Stomach smooth muscle (tissue), 2 donors: ENCODE results near the gene TBX21.

Source experiments
- H3K27ac ChIP-seq: one replicate; pipeline ENCODE4 v1.7.0; 2013; ENCODE audit warnings: mild to moderate bottlenecking, low read length, inconsistent platforms
- H3K27me3 ChIP-seq, 2 donors: one replicate each; pipeline ENCODE4 v1.7.0; 2013; ENCODE audit warnings: low read length in 2 of 2; ENCODE audit not compliant: insufficient read depth in 2 of 2, control insufficient read depth in 1 of 2
- H3K36me3 ChIP-seq, 2 donors: one replicate each; pipeline ENCODE4 v1.7.0; 2013; ENCODE audit warnings: low read length in 2 of 2; ENCODE audit not compliant: control insufficient read depth in 2 of 2, insufficient read depth in 2 of 2
- H3K4me1 ChIP-seq: one replicate; pipeline ENCODE4 v1.7.0; 2013; ENCODE audit warnings: low read length; ENCODE audit not compliant: control insufficient read depth, insufficient read depth
- H3K4me3 ChIP-seq, 2 donors: one replicate each; pipeline ENCODE4 v1.7.0; 2013; ENCODE audit warnings: low read length in 2 of 2
- H3K9ac ChIP-seq, 2 donors: one replicate each; pipeline ENCODE4 v1.7.0; 2013; ENCODE audit warnings: low read length in 2 of 2, mild to moderate bottlenecking in 1 of 2
- H3K9me3 ChIP-seq, 2 donors: one replicate each; pipeline ENCODE4 v1.7.0; 2013; ENCODE audit warnings: low read length in 2 of 2; ENCODE audit not compliant: control insufficient read depth in 2 of 2
- donor health status: healthy.
- donor health status: Pancreatic carcinoma.

The TBX21 gene

GRCh38 chr17:47707884-47708283, 25.2 kb upstream of the TBX21 start:
- Histone ChIP-seq H3K4me3 (peak overlapping the region in 1 of 2 donors; percentile 57), H3K27me3 (peaks cover 1 to 3% of the 10 kb centered on the region in 2 donors), H3K4me1 (peaks cover 21% of the 10 kb centered on the region), H3K9me3 (no peaks in the 10 kb centered on the region), H3K27ac (no peak overlapping the region), H3K36me3 (peaks cover 0 to 6% of the 10 kb centered on the region in 2 donors), H3K9ac (no peak overlapping the region)

GRCh38 chr17:47708312-47708863, 24.6 kb upstream of the TBX21 start:
- peaks cover 0 to 6% of the 10 kb centered on the region in 2 donors for H3K36me3 ChIP-seq
- H3K4me1 ChIP-seq = peaks cover 21% of the 10 kb centered on the region
- no peak overlapping the region for H3K9ac ChIP-seq
- H3K27me3 ChIP-seq = peaks cover 4 to 6% of the 10 kb centered on the region in 2 donors
- H3K27ac ChIP-seq = no peak overlapping the region
- peak overlapping the region in 1 of 2 donors; percentile 57 for H3K4me3 ChIP-seq
- H3K9me3 ChIP-seq = no peaks in the 10 kb centered on the region

GRCh38 chr17:47708864-47709541, 24.0 kb upstream of the TBX21 start:
- H3K9ac ChIP-seq = no peak overlapping the region
- peaks cover 21% of the 10 kb centered on the region for H3K4me1 ChIP-seq
- peaks cover 0 to 6% of the 10 kb centered on the region in 2 donors for H3K36me3 ChIP-seq
- H3K9me3 ChIP-seq = no peaks in the 10 kb centered on the region
- peak overlapping the region in 1 of 2 donors; percentile 44 for H3K4me3 ChIP-seq
- peaks cover 10 to 12% of the 10 kb centered on the region in 2 donors for H3K27me3 ChIP-seq
- no peak overlapping the region for H3K27ac ChIP-seq

- Histone ChIP-seq H3K9me3 (no peaks in the 10 kb centered on the region), H3K9ac (no peak overlapping the region), H3K4me3 (no peak overlapping the region), H3K27me3 (peaks cover 13 to 15% of the 10 kb centered on the region in 2 donors), H3K36me3 (peaks cover 0 to 6% of the 10 kb centered on the region in 2 donors), H3K4me1 (peaks cover 21% of the 10 kb centered on the region), H3K27ac (no peak overlapping the region)
These were observed 23.4 kb upstream of the TBX21 start for GRCh38 chr17:47709594-47709993.

- Histone ChIP-seq H3K9me3 (no peaks in the 10 kb centered on the region), H3K36me3 (peaks cover 0 to 6% of the 10 kb centered on the region in 2 donors), H3K4me1 (peaks cover 12% of the 10 kb centered on the region), H3K9ac (no peak overlapping the region), H3K27ac (no peak overlapping the region), H3K27me3 (peaks cover 18 to 19% of the 10 kb centered on the region in 2 donors), H3K4me3 (no peak overlapping the region)
These were observed 21.5 kb upstream of the TBX21 start for GRCh38 chr17:47711366-47712099.

- H3K4me3 ChIP-seq = no peak overlapping the region
- peaks cover 18 to 19% of the 10 kb centered on the region in 2 donors for H3K27me3 ChIP-seq
These were observed 20.6 kb upstream of the TBX21 start for GRCh38 chr17:47712330-47713023.

GRCh38 chr17:47713980-47714700, 18.9 kb upstream of the TBX21 start:
- Histone ChIP-seq H3K9ac (no peak overlapping the region), H3K4me1 (no peaks in the 10 kb centered on the region), H3K36me3 (peaks cover 0 to 6% of the 10 kb centered on the region in 2 donors), H3K9me3 (no peaks in the 10 kb centered on the region), H3K4me3 (no peak overlapping the region), H3K27ac (no peak overlapping the region), H3K27me3 (peaks cover 20 to 29% of the 10 kb centered on the region in 2 donors)

More at GRCh38 chr17:47712330-47713023, 20.6 kb upstream of the TBX21 start:
- peaks cover 0 to 6% of the 10 kb centered on the region in 2 donors for H3K36me3 ChIP-seq
- no peak overlapping the region for H3K9ac ChIP-seq
- no peak overlapping the region for H3K27ac ChIP-seq
- H3K9me3 ChIP-seq = no peaks in the 10 kb centered on the region
- peaks cover 2% of the 10 kb centered on the region for H3K4me1 ChIP-seq

GRCh38 chr17:47714773-47715396, 18.2 kb upstream of the TBX21 start:
- Histone ChIP-seq H3K9ac (no peak overlapping the region), H3K27me3 (peaks cover 27 to 36% of the 10 kb centered on the region in 2 donors), H3K4me1 (no peaks in the 10 kb centered on the region), H3K36me3 (peaks cover 0 to 4% of the 10 kb centered on the region in 2 donors), H3K4me3 (no peak overlapping the region), H3K9me3 (no peaks in the 10 kb centered on the region), H3K27ac (no peak overlapping the region)

- H3K4me3 ChIP-seq = no peak overlapping the region
- H3K36me3 ChIP-seq = no peaks in the 10 kb centered on the region
- H3K9me3 ChIP-seq = no peaks in the 10 kb centered on the region
- no peak overlapping the region for H3K9ac ChIP-seq
- H3K4me1 ChIP-seq = peaks cover 3% of the 10 kb centered on the region
- H3K27ac ChIP-seq = no peak overlapping the region
- peaks cover 36 to 45% of the 10 kb centered on the region in 2 donors for H3K27me3 ChIP-seq
These were observed 17.2 kb upstream of the TBX21 start for GRCh38 chr17:47715669-47716325.
